C4-2B (cell line): Measurements from ENCODE around the gene SF3B3.

Experiments used
- ZFX ChIP-seq: fragments of 450-650 bp; IDR thresholded peaks from 2 replicates; pipeline ENCODE4 v1.6.1; 2017
- TF ChIP-seq, protein P1 (sequence below): fragments of 450-650 bp; conservative IDR thresholded peaks from 2 replicates; pipeline ENCODE4 v1.5.1; 2017; ENCODE audit warnings: mild to moderate bottlenecking

DNA sequence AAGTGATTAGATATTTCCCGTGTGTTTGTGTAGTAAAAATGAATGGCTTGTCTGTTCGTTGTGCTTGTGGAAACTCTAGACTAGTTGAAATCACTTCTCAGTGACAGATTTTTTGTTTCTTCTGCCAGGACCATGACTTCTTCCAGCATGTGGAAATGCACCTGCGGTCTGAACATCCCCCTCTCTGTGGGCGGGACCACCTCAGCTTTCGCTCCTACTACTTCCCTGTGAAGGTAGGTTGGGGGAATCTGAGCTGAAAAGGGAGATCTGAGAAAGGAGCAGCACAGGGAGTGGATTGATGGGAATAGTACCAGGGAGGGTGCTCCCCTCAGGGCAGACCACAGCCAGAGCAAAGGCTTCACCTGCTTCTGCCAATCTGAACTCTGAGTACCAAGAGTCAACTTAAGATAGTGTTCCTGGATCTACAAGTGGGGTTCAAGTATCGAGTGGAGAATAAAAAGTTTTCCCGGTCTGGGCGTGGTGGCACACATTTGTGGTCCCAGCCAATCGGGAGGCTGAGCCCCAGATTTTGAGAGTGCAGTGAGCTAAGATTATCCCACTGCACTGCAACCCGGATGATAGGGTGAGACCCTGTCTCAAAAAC is 47.5 kb downstream of the SF3B3 start:
- TF ChIP-seq, protein P1, sequence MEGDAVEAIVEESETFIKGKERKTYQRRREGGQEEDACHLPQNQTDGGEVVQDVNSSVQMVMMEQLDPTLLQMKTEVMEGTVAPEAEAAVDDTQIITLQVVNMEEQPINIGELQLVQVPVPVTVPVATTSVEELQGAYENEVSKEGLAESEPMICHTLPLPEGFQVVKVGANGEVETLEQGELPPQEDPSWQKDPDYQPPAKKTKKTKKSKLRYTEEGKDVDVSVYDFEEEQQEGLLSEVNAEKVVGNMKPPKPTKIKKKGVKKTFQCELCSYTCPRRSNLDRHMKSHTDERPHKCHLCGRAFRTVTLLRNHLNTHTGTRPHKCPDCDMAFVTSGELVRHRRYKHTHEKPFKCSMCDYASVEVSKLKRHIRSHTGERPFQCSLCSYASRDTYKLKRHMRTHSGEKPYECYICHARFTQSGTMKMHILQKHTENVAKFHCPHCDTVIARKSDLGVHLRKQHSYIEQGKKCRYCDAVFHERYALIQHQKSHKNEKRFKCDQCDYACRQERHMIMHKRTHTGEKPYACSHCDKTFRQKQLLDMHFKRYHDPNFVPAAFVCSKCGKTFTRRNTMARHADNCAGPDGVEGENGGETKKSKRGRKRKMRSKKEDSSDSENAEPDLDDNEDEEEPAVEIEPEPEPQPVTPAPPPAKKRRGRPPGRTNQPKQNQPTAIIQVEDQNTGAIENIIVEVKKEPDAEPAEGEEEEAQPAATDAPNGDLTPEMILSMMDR: no peak
- TF ChIP-seq ZFX: no peak
